Retina (tissue), 1 donor: ENCODE measurements around the gene LARP4B.

Experiments
- DNase-seq: peaks from one replicate; pipeline ENCODE4 v3.0.0-alpha.2; 2016

LARP4B gene

GRCh38 chr10:822661-823367 lies 108.7 kb downstream of the LARP4B start:
- no peak for DNase-seq

- no peak for DNase-seq
Observed at GRCh38 chr10:822197-822596, 109.3 kb downstream of the LARP4B start.

- DNase-seq, result no peak
Observed at GRCh38 chr10:821322-821721, 110.2 kb downstream of the LARP4B start.

GRCh38 chr10:819816-820215 lies 111.7 kb downstream of the LARP4B start:
- no peak for DNase-seq

- no peak for DNase-seq
Observed at GRCh38 chr10:819326-819725, 112.2 kb downstream of the LARP4B start.

GRCh38 chr10:818526-819220 lies 112.8 kb downstream of the LARP4B start:
- DNase-seq, result no peak

GRCh38 chr10:818010-818409 lies 113.5 kb downstream of the LARP4B start:
- DNase-seq, result no peak

- no peak for DNase-seq
Observed at GRCh38 chr10:817371-817770, 114.1 kb downstream of the LARP4B start.

- DNase-seq, result no peak
Observed at GRCh38 chr10:816958-817357, 114.5 kb downstream of the LARP4B start.

- no peak for DNase-seq
Observed at GRCh38 chr10:816091-816477, 115.4 kb downstream of the LARP4B start.

- DNase-seq, result no peak
Observed at GRCh38 chr10:815338-816090, 116.0 kb downstream of the LARP4B start.

- DNase-seq, result no peak
Observed at GRCh38 chr10:814536-815302, 116.8 kb downstream of the LARP4B start.

GRCh38 chr10:813286-813685 lies 118.2 kb downstream of the LARP4B start:
- DNase-seq, result no peak

GRCh38 chr10:812787-813186 lies 118.7 kb downstream of the LARP4B start:
- no peak for DNase-seq

GRCh38 chr10:811379-812175 lies 119.9 kb downstream of the LARP4B start:
- no peak for DNase-seq

- DNase-seq, result no peak
Observed at GRCh38 chr10:810351-810846, 121.1 kb downstream of the LARP4B start.

- no peak for DNase-seq
Observed at GRCh38 chr10:809671-810350, 121.7 kb downstream of the LARP4B start.

- DNase-seq, result no peak
Observed at GRCh38 chr10:807958-808353, 123.5 kb downstream of the LARP4B start.

- no peak for DNase-seq
Observed at GRCh38 chr10:807163-807957, 124.1 kb downstream of the LARP4B start.

GRCh38 chr10:806451-807162 lies 124.9 kb downstream of the LARP4B start:
- DNase-seq, result no peak
